Tibial nerve (tissue), 4 donors: Measurements from ENCODE around the gene CENPQ.

ENCODE experiments used
- CTCF ChIP-seq, 5 experiments: fragments of 200-600 bp in 3 of 5; fragments of 450-650 bp in 2 of 5; sonication (generic) in 3 of 5; IDR thresholded peaks; one replicate each; pipeline ENCODE4 v1.5.1; 2016 to 2019; ENCODE audit warnings: antibody characterized with exemption in 5 of 5, mild to moderate bottlenecking in 3 of 5, moderate library complexity in 2 of 5
- EP300 ChIP-seq, 2 donors: sonication (generic); formaldehyde crosslinking; IDR thresholded peaks; one replicate each; pipeline ENCODE4 v1.6.1; 2017; ENCODE audit warnings: antibody characterized with exemption in 2 of 2, mild to moderate bottlenecking in 1 of 2
- POLR2A ChIP-seq, 2 donors: fragments of 450-650 bp; IDR thresholded peaks; one replicate each; pipeline ENCODE4 v1.6.1; 2017; ENCODE audit warnings: antibody characterized with exemption in 2 of 2, mild to moderate bottlenecking in 2 of 2, moderate library complexity in 2 of 2

GRCh38 chr6:49462599-49462926, 607 bp upstream of the CENPQ start:
- no peak for TF ChIP-seq EP300 (IDR thresholded peaks at IDR 0.05)
- TF ChIP-seq CTCF (IDR thresholded peaks at IDR 0.05): no peak
- TF ChIP-seq POLR2A (IDR thresholded peaks at IDR 0.05): no peak
